Activated CD4-positive, alpha-beta T cell treated with anti-CD3 and anti-CD28 coated beads for 48 hours (primary cell): ENCODE data around the gene C8G.

Experiments
- DNase-seq: peaks from one replicate; pipeline ENCODE4 v3.0.0-alpha.2; 2020

The C8G gene

DNA sequence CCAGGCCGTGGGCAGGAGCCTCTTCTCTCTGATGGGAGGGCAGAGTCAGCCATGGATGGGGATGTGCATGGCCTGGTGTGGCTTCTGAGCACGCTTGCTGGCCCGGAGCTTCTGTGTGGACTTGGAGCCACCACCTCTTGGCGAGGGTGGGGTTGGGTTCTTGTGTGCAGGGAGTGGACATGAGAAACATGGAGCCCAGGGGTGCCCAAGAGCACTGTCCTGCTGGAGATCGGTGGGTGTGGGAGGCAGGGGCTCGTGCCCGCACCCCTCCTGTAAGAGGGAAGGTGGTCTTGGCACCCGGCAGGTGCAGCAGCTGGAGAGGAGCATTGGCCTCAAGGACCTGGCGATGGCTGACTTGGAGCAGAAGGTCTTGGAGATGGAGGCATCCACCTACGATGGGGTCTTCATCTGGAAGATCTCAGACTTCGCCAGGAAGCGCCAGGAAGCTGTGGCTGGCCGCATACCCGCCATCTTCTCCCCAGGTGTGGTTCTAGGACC, 24.3 kb upstream of the C8G start:
- DNase-seq = no peak

DNA sequence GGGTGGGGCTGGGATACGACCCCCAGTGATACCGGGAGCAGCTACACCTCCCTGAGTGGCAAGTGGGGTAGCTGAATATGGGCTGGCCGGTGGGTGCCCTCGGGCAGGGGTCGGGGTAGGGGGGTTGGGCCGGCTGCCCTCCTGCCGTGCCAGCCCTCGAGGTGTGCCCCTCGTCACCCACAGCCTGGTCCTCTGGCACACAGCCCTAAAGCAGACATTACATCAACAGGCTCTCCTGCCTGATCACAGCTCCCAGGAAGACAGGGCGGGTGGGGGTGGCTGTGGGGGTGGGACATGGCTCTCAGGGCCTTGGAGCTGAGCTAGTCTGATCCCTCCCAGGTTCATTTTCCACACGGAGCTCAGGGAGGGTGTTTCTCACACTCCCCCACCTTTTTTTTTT, 23.7 kb upstream of the C8G start:
- no peak for DNase-seq

DNA sequence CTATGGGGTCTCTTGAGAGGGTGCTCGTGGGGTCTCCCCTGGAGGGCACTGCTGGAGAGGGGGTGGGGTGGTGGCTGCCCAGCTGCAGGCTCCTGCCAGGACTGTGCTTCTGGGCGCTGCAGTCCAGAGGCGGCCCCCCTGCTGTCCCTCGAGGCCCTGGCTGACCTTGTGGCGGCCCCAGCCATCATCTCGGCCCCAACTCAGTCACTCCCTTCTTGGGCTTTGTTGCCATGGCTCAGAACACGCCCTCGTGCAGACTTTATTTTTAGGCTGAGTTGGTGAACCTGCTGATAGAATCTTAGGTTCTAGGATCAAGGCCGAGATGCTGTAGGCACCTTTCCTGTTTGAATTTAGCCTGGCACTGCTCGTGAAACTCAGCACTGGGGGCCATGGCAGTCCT, 23.3 kb upstream of the C8G start:
- DNase-seq = no peak

DNA sequence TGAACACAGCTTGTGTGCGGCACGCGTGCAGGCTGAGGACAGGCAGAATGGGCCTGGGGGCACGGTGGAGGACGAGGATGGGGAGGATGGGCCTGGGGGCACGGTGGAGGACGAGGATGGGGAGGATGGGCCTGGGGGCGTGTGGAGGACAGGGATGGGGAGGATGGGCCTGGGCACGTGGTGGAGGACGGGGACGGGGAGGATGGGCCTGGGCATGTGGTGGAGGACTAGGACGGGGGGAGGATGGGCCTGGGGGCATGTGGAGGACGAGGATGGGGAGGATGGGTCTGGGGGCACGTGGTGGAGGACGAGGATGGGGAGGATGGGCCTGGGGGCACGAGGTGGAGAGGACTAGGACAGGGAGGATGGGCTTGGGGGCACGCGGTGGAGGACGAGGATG, 22.5 kb upstream of the C8G start:
- DNase-seq = no peak

DNA sequence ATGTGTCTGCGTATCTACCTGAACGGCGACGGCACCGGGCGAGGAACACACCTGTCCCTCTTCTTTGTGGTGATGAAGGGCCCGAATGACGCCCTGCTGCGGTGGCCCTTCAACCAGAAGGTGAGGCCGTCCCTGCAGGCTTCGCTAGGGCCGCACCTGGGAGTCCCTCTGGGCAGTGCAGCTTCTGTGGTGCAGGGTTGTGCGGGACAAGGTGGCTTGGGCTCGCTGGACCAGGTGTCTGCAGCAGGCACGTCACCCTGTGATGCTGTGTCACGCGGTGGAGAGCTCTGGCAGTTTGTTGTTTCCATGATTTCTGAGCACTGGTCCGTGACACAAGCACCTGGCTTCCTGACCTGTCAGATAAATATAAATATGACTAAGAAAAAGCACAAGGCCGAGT, 21.2 kb upstream of the C8G start:
- DNase-seq = no peak

DNA sequence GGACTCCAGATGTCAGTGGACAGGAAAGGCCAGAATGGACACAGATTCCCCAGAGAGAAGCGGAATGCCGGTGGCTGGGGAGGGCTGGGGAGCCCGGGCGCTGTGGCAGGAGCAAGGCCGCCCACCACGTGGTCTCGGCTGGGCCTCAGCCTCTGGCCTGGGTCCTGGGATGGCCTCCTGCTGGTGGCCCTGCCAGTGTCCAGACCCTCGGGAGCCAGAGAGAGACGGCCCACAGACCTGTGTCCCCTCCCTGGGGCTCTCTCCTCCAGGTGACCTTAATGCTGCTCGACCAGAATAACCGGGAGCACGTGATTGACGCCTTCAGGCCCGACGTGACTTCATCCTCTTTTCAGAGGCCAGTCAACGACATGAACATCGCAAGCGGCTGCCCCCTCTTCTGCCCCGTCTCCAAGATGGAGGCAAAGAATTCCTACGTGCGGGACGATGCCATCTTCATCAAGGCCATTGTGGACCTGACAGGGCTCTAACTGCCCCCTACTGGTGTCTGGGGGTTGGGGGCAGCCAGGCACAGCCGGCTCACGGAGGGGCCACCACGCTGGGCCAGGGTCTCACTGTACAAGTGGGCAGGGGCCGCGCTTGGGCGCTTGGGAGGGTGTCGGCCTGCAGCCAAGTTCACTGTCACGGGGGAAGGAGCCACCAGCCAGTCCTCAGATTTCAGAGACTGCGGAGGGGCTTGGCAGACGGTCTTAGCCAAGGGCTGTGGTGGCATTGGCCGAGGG, 19.5 kb upstream of the C8G start:
- no peak for DNase-seq

DNA sequence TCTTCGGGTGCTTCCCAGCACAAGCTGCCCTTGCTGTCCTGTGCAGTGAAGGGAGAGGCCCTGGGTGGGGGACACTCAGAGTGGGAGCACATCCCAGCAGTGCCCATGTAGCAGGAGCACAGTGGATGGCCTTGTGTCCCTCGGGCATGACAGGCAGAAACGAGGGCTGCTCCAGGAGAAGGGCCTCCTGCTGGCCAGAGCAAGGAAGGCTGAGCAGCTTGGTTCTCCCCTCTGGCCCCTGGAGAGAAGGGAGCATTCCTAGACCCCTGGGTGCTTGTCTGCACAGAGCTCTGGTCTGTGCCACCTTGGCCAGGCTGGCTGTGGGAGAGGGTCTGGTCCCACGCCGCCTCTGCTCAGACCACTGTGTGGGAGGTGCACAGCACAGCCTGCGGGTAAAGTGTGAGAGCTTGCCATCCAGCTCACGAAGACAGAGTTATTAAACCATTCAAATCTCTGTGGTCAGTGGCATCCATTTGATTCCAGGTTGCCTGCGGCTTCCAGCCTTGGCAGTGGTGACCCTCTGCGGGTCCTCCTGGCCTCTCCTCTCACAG, 18.8 kb upstream of the C8G start:
- no peak for DNase-seq

DNA sequence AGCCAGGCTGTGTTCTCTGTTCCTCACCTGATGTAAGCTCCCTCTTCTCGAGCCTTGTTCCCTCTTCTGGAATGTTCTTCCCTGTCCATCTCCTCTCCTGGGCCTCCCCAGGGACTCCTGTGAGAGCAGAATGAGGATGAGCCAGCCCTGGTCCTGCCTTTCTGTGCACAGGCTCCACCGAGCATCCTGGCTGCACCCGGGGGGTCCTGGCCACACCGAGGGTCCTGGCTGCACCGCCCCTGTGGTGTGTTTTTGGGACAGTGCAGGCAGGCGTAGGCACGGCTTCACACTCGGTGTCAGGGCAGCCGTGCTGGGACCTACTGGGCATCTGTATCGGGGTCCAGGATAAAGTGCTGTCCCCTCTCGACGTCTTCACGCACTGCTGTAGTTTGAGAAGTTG, 18.3 kb upstream of the C8G start:
- DNase-seq = no peak

DNA sequence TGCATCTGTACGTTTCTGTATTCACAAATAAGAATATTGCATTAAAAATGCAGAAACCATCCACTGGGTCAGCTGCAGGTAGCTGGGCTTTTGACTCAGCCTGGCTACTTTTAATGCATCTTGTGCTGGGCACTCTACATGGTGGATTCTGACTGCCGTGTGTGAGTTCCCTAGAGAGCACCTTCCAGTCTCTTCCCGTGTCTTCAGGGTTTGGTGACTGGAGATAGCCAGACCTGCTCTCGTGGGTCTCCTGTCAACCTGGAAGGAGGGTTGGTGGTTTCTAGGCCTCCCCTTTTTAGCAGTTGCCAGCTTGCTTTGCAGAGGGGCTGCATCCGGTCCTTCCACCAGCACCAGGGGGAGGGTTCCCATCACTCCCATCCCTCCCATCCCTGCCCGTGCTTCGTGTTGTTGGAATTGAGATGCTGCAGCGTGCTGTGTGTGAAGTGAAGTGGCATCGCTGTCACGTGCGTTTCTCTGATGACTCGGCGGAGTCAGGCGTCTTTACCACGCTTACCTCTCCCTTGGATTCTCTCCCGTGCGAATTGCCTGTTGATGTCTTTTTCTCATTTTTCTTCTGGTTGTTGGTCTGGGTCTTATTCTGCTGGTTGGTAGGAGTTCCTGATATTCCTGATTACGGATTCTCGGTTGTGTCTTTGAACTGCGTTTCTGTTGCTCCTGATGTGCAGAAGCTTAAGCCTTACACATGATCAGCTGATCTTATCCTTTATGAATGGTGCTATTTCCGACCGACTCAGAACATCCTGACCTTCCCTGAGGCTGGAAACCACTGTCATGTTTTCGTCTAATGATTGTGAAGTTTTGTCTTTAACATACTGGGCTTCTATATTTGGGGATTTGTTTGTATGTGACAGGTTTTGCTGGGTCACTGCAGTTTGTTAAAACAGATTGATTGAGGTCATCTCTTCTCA, 17.4 kb upstream of the C8G start:
- DNase-seq = no peak

DNA sequence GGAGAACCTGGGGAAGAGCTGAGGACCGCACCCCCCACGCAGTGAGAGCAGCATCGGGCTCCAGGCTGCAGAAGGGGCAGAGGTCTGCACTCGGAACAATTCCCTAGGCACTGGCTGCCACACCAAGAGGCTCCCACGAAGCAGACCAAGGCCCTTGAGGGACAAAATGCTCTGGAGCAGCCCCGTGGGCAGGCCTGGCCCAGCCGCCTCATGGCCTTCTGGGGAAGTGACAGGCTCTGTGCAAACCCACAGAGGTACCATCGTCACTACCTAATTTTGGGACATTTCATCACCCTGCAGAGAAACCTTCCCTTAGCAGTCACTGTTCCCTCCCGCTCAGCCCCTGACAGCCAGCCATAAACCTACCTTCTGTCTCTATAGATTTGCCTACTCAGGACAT, 16.5 kb upstream of the C8G start:
- DNase-seq = no peak

DNA sequence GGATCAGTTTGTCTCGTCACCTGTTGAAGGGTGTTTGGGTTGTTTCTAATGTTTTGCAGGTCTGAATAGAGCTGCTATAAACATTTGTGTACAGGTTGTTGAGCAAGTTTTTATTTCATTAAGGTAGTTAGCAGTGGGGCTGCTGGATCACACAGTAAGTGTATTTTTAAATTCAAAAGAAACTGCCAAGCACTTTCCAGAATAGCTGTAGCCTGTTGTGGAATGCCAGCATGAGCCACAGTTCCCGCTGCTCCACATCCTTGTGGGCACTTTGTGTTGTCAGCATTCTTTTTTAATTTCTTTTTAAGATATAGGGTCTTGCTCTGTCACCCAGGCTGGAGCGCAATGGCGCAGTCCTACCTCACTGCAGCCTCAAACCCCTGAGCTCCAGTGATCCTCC, 15.0 kb upstream of the C8G start:
- no peak for DNase-seq

DNA sequence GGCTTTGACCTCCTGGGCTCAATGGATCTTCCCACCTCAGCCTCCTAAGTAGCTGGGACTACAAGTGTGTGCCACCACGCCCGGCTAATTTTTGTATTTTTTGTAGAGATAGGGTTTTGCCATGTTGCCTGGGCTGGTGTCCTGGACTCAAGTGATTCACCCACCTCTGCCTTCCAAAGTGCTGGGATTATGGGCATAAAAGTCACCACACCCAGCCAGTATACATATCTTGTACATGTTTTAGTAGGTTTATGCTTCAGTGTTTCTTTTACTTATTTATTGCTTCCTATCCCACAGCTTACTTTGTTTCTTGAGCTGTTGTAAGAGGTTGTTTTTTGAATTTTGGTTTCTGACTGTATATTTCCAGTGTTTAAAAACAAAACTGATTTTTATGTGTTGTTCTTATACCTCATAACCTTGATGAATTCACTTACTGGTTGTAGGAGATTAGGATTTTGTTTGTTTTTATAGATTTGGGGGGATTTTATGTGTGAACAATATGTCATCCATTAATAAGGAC, 13.4 kb upstream of the C8G start:
- DNase-seq = no peak

DNA sequence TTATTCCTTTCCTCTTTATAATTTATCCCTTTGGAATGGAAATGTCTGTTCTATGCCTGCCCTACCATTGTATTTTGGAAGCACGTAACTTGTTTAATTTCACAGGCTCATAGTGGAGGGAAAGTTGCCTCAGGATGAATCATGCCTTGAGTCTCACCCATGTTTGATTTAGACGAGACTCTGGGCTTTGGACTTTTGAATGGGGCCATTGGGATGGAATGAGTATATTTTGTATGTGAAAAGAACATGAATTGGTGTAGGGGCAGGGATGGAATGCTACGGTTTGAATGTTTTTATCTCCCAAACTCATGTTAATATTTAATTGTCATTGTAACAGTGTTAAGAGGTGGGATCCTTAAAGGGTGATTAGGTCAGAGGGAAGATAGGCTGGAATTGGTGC, 10.8 kb upstream of the C8G start:
- no peak for DNase-seq

DNA sequence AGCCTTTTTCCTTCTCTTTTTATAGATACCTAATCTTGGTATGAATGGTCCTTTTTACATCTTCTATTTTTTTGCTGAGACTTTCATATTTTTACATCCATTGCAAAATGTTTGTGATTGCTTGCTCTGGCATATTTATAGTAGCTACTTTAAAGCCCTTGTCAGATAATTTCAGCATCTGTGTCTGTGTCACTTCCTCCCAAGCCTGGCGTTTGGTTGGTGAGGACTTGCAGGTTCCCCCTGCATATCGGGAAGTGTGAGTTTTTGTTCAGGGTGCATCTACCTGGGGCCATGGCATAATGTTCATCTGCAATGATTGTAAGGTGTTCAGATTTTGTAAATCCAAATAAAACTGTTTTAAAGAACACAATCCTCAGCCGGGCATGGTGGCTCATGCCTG, 9.4 kb upstream of the C8G start:
- DNase-seq = no peak

DNA sequence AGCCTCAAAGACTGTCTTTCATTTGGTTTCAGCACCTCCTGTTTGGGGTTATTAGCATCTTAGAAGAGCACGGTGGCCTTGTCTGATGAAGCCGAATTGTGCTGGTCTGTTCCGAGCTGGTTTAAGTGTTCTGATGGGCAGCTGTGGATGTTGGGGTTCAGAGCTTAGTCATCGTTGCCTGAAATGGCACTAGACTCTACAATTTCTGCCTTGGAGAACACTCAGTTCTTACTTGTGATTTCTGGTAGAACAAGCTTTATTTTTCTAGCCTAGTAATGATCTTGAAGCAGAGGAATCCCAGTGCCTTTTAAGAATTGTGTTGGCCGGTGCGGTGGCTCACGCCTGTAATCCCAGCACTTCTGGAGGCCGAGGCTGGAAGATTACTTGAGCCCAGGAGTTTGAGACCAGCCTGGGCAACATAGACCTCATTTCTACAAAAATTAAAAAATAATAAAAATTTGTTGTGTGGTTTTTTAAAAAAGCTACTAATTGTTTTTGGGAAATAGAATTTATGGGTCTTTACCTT, 8.3 kb upstream of the C8G start:
- no peak for DNase-seq

DNA sequence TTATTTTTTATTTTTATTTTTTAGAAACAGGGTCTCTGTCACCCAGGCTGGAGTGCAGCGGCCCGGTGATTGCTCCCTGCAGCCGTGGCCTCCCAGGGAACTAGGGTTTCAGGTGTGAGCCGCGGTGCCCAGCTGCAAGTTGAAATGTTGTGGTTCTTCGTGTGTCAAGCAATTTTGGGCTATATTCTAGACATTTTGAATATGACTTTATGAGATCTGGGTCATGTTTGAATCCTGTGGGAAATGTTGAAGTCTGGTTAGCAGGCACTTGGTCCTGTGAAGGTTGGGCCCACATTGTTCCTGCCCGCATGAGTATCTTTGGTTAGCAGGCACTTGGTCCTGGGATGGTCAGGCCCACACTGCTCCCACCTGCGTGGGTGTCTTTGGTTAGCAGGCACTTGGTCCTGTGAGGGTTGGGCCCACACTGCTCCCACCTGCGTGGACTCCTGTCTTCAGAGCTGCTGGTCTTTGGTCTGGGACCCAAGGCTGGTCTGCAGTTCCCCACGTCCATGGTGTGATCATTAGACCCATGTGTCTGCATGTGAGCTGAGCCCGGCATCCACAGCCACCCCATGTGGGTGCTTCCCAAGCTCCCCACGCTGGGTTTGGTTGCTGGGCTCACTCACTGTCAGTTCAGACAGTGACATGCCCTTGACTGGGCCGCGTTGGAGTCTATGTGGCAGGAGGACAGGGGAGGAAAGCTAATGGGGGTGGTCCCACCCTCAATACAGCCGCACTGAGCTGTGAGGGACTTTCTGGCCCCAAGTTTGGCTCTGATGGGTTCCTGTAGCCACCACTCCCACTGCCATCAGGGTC, 7.6 kb upstream of the C8G start:
- DNase-seq = no peak

DNA sequence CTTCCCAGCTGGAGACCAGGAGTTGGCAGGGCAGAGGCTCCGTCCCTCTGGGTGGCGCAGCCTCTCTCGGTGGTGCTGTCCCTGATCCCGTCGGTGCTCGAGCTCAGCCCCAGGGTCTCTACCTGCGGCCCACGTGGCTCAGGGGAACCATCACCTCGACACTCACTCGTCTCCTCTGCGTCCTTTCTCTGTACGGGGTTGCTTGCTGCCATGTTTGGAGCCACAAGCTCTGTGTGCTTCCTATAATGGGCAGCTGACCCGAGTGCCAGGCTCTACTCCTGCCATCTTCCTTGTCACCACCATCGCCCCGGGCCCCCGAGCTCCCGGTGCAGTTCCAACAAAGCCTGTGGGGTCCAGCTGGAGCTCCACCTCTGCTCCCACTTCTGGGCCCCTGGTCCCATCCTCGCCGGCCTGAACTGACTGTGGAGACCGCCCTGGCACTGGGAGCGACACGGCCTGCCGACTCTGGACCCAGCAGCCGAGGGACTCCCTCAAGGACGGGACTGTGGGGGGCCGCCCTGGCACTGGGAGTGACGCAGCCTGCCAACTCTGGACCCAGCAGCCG, 5.5 kb upstream of the C8G start:
- no peak for DNase-seq

DNA sequence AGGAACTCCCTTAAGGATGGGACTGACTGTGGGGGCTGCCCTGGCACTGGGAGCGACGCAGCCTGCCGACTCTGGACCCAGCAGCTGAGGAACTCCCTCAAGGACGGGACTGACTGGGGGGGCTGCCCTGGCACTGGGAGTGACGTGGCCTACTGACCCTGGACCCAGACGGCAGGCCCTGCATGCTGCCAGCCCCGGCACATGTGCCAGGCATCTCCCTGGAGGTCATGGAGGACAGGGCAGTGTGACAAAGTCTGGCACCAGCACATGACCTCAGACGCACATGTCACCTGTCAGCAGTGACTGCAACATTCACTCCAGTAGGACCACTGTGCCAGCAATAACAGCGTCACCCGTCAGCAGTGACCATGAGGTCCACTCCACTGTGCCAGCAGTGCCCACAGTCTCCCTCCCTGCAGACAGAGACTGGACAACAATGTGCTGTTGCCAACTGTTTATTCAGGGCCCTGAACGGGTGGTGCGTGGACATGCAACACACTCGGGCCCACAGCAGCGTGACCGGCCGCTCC, 5.0 kb upstream of the C8G start:
- DNase-seq = no peak

DNA sequence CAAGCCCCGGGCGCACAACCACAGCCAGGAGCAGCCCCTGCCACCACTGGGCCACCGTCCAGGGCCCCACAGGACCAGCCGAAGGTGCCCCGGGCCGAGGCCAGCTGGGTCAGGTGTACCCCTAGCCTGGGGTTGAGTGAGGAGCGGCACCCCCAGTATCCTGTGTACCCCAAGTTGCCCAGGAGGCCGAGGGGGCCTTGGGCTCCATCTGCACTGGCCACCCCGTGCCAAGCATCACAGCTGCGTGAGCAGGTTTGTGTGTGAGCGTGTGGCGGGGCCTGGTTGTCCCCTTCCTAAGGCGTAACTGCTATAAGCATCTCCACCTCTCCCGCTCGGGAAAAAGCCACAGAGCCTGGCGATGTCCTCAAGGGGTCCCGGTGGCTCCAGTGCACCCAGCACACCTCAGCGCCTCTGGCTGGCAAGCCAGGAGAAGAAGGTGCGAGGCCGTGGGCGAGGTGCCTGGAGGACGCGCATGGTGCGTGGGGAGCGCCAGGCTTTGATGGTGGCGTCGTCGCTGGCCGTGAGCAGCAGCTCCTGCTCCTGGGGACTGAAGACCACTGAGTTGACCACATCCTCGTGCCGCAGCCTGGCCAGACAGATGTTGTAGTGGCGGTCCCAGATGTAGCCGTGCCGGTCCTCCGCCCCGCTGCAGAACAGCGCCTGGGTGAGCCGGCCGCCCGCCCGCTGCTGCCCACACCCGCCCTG, 4.4 kb upstream of the C8G start:
- no peak for DNase-seq

DNA sequence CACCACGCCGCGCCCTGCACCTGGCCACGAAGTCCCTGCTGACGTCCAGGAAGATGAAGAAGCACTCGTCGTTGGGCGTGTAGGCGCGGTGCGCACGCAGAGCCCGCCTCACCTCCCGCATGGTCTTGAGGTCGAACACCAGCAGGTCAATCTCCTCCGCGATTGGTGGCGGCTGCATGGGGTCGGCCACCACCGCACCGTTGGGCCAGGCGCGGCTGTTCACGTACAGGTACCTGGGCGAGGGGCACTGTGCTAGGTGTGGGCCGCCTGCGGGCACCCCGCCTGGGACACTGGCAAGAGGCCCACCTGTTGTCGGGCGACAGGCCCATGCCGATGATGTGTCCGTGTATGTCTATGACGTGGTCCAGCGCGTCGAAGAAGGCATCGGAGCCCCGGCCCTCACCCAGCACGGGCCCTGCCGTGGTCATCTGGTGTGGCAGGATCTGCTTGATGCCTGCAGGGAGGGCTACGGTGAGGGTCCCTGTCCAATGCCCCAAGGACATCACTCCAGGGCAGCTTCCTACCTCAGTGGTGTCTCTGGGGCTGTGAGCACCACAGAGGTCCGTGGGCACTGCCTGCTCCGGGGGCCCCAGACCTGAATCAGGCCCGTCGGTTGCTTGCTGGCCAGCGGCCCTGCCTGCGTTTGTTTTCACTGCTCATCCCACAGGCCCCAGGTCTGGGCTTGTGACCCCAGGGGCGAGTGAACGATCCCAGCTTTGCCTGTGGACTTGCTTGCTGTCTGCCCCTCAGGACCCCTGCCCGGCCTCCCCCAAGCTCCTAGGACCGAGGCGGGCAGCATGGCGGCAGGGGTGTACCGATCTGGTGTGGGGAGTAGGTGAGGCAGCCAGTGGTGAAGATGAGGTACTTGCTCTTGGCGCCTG, 3.6 kb upstream of the C8G start:
- DNase-seq = no peak
